Left colon (tissue), 2 donors: Measurements from ENCODE around the gene SLC9A6. TPM values are rescaled to one million over a fixed set of nuclear protein-coding genes. Genes with fewer than 3 reads are reported as not detected.

ENCODE experiments used
- ATAC-seq: fragments of 200-7000 bp; cut with Tn5 transposase; one replicate; pipeline ENCODE4 v1.9.1; 2020; ENCODE audit warnings: mild to moderate bottlenecking, moderate library complexity
- DNase-seq, 2 donors: peaks; one replicate each; pipeline ENCODE4 v3.0.0-alpha.2; 2020
- intact Hi-C, 2 donors: fragments of 100-400 bp; cut with DNase I in 1 of 2; cut with micrococcal nuclease in 1 of 2; formaldehyde crosslinking; loops; one replicate each; pipeline versions ENCODE4 v1.11.2 to v1.14.0; 2022; cut with DNase I, micrococcal nuclease
- long read RNA-seq: library from polyadenylated mRNA; unstranded; transcript quantifications from one replicate; pipeline ENCODE4 v2.0.0, GENCODE V29; 2021
- total RNA-seq, 2 donors: library from RNA; stranded (reverse); fragmentation: NEBNext Ultra II Directional; extraction: Animal tissue kit (Norgen Biotek cat#: 25700); gene quantifications; one replicate each; pipeline ENCODE4 v1.2.1, GENCODE V29; 2021
- donor health status: DM: no; HTN: no; CAD: no.
- donor health status: DM: yes; HTN: yes; CAD: no.

SLC9A6 gene
- 10 to 100 TPM; 13.1 to 17.3 TPM for total RNA-seq
- long read RNA-seq, full-length matches to known transcripts: 4 of 14 reads
- long read RNA-seq, partial matches to known transcripts: 5 of 14 reads
- long read RNA-seq, other reads (novel, unspliced or antisense): 5 of 14 reads

- peak; percentile 72 to 83 for DNase-seq
- ATAC-seq: peak; percentile 96
- intact Hi-C loops: no loop called here
Observed at GRCh38 chrX:135985157-135985972, at the start of gene SLC9A6. SLC9A6 (plus strand) TSS chrX:135985435; CDS start chrX:135985659, 224 bp downstream.

- no peak for ATAC-seq
- intact Hi-C loops: no loop called here
Observed at GRCh38 chrX:135944486-135944885, 40.7 kb upstream of the SLC9A6 start.

GRCh38 chrX:135951291-135951690, 33.9 kb upstream of the SLC9A6 start:
- DNase-seq: no peak
- no peak for ATAC-seq
- intact Hi-C loops: no loop called here

More at GRCh38 chrX:135944486-135944885, 40.7 kb upstream of the SLC9A6 start:
- DNase-seq: no peak

- intact Hi-C loops: no loop called here
- ATAC-seq (peak; percentile 64), DNase-seq (peak in 1 of 2 donors; percentile 10)
Observed at GRCh38 chrX:135973025-135973547, 12.1 kb upstream of the SLC9A6 start.

- peak; percentile 85 to 87 for DNase-seq
- ATAC-seq: peak; percentile 82
- intact Hi-C loops: no loop called here
Observed at GRCh38 chrX:135973548-135974278, 11.5 kb upstream of the SLC9A6 start, which contains the start of gene MMGT1. MMGT1 (minus strand) TSS chrX:135973988; CDS start chrX:135973675, 313 bp downstream.

GRCh38 chrX:135974279-135974856, 10.9 kb upstream of the SLC9A6 start:
- intact Hi-C loops: no loop called here
- ATAC-seq: peak; percentile 57
- peak; percentile 69 to 77 for DNase-seq

- no peak for DNase-seq
- intact Hi-C loops: no loop called here
- no peak for ATAC-seq
Observed at GRCh38 chrX:135975421-135975820, 9.8 kb upstream of the SLC9A6 start.

GRCh38 chrX:135977611-135978010, 7.6 kb upstream of the SLC9A6 start:
- DNase-seq: no peak
- ATAC-seq: no peak
- intact Hi-C loops: no loop called here

- DNase-seq (no peak), ATAC-seq (no peak)
- intact Hi-C loops: no loop called here
Observed at GRCh38 chrX:135981010-135981409, 4.2 kb upstream of the SLC9A6 start.

- no peak for ATAC-seq
- DNase-seq: no peak
- intact Hi-C loops: no loop called here
Observed at GRCh38 chrX:135981668-135982067, 3.6 kb upstream of the SLC9A6 start.

GRCh38 chrX:135982860-135983259, 2.4 kb upstream of the SLC9A6 start:
- DNase-seq (no peak), ATAC-seq (no peak)
- intact Hi-C loops: no loop called here

GRCh38 chrX:135984256-135984655, 979 bp upstream of the SLC9A6 start:
- intact Hi-C loops: no loop called here
- DNase-seq (no peak), ATAC-seq (no peak)

- intact Hi-C loops: no loop called here
- ATAC-seq: peak; percentile 22
- no peak for DNase-seq
Observed at GRCh38 chrX:135984791-135985156, 461 bp upstream of the SLC9A6 start.

- ATAC-seq: peak; percentile 29
Observed at GRCh38 chrX:135985973-135986310, 707 bp downstream of the SLC9A6 start.

GRCh38 chrX:135988245-135988644, 3.0 kb downstream of the SLC9A6 start:
- no peak for ATAC-seq
- intact Hi-C loops: no loop called here

More at GRCh38 chrX:135985973-135986310, 707 bp downstream of the SLC9A6 start:
- no peak for DNase-seq
- intact Hi-C loops: no loop called here

GRCh38 chrX:136015016-136015415, 29.8 kb downstream of the SLC9A6 start:
- intact Hi-C loops: no loop called here

More at GRCh38 chrX:135988245-135988644, 3.0 kb downstream of the SLC9A6 start:
- no peak for DNase-seq

GRCh38 chrX:136016881-136017280, 31.6 kb downstream of the SLC9A6 start:
- intact Hi-C loops: no loop called here
- DNase-seq: no peak
- ATAC-seq: no peak

More at GRCh38 chrX:136015016-136015415, 29.8 kb downstream of the SLC9A6 start:
- no peak for DNase-seq
- no peak for ATAC-seq

- DNase-seq: no peak
- no peak for ATAC-seq
- intact Hi-C loops: no loop called here
Observed at GRCh38 chrX:136019226-136019625, 34.0 kb downstream of the SLC9A6 start.

- DNase-seq (no peak), ATAC-seq (no peak)
- intact Hi-C loops: loop anchor here in 1 of 2 donors (10.0 kb wide), 1 partner anchor 194 kb away; no protein-coding TSS in a partner anchor
Observed at GRCh38 chrX:136021160-136021559, 35.9 kb downstream of the SLC9A6 start.
